MM.1S (cell line): ENCODE data around the gene NUP155.

Experiments used
- DNase-seq: peaks from one replicate; pipeline ENCODE4 v3.0.0-alpha.2; 2015
- H2AFZ ChIP-seq: fragments of 300-600 bp; sonication (generic); 2 replicates; pipeline ENCODE4 v1.6.0; 2016; ENCODE audit warnings: antibody characterized with exemption, low read length
- H3F3A ChIP-seq: fragments of 300-600 bp; sonication (generic); 2 replicates; pipeline ENCODE4 v1.6.1; 2016; ENCODE audit warnings: mild to moderate bottlenecking, antibody characterized with exemption, low read length, moderate library complexity, mixed read lengths; ENCODE audit not compliant: insufficient read depth
- H3K27ac ChIP-seq: fragments of 300-600 bp; sonication (generic); 2 replicates; pipeline ENCODE4 v1.5.1; 2016; ENCODE audit warnings: mild to moderate bottlenecking, low read length
- H3K27me3 ChIP-seq: fragments of 300-600 bp; sonication (generic); replicated peaks from 2 replicates; pipeline ENCODE4 v1.6.0; 2016; ENCODE audit warnings: low read length; ENCODE audit not compliant: insufficient read depth
- H3K36me3 ChIP-seq: fragments of 300-600 bp; sonication (generic); replicated peaks from 2 replicates; pipeline ENCODE4 v1.6.1; 2016; ENCODE audit warnings: mild to moderate bottlenecking, low read length, mixed read lengths; ENCODE audit not compliant: insufficient read depth
- H3K4me1 ChIP-seq: fragments of 300-600 bp; sonication (generic); 2 replicates; pipeline ENCODE4 v1.6.1; 2016; ENCODE audit warnings: low read length, mixed read lengths
- H3K4me2 ChIP-seq: fragments of 300-600 bp; sonication (generic); 2 replicates; pipeline ENCODE4 v1.6.0; 2016; ENCODE audit warnings: low read depth, low read length
- H3K4me3 ChIP-seq: fragments of 300-600 bp; sonication (generic); 2 replicates; pipeline ENCODE4 v1.5.1; 2016; ENCODE audit warnings: low read length, mixed read lengths
- H3K79me2 ChIP-seq: fragments of 300-600 bp; sonication (generic); 2 replicates; pipeline ENCODE4 v1.6.1; 2016; ENCODE audit warnings: mixed run types, low read length, mixed read lengths
- H3K9ac ChIP-seq: fragments of 300-600 bp; sonication (generic); 2 replicates; pipeline ENCODE4 v1.6.1; 2016; ENCODE audit warnings: low read length, mixed read lengths
- H3K9me2 ChIP-seq: fragments of 300-600 bp; sonication (generic); replicated peaks from 2 replicates; pipeline ENCODE4 v1.6.1; 2016; ENCODE audit warnings: mild to moderate bottlenecking, low read length, mixed read lengths; ENCODE audit not compliant: insufficient read depth
- H3K9me3 ChIP-seq: fragments of 300-600 bp; sonication (generic); replicated peaks from 2 replicates; pipeline ENCODE4 v1.6.1; 2016; ENCODE audit warnings: mild to moderate bottlenecking, low read length, mixed read lengths; ENCODE audit not compliant: insufficient read depth
- H4K20me1 ChIP-seq: fragments of 300-600 bp; sonication (generic); 2 replicates; pipeline ENCODE4 v1.6.1; 2016; ENCODE audit warnings: mild to moderate bottlenecking, low read length, moderate library complexity, mixed read lengths; ENCODE audit not compliant: insufficient read depth
- CTCF ChIP-seq: fragments of 300-600 bp; sonication (generic); IDR thresholded peaks from 2 replicates; pipeline ENCODE4 v1.5.1; 2016; ENCODE audit warnings: antibody characterized with exemption, low read length, mixed read lengths
- EZH2 ChIP-seq: fragments of 300-600 bp; sonication (generic); optimal IDR thresholded peaks from 2 replicates; pipeline ENCODE3; 2017; ENCODE audit warnings: low read depth, mild to moderate bottlenecking, antibody characterized with exemption, low read length, mixed read lengths
- EZH2phosphoT487 ChIP-seq: fragments of 300-600 bp; sonication (generic); IDR thresholded peaks from 2 replicates; pipeline ENCODE4 v1.6.1; 2018; ENCODE audit warnings: antibody characterized with exemption, low read length

Gene NUP155

GRCh38 chr5:37400501-37400900 lies 29.6 kb upstream of the NUP155 start:
- no peak for DNase-seq
- H3K36me3 ChIP-seq = no peaks in the 10 kb centered on the region

GRCh38 chr5:37396352-37396751 lies 25.4 kb upstream of the NUP155 start:
- Histone ChIP-seq H3K4me3 (no peak overlapping the region), H3K27me3 (no peaks in the 10 kb centered on the region), H3K27ac (no peak overlapping the region), H3K9me3 (no peaks in the 10 kb centered on the region), H3K4me2 (no peak overlapping the region), H3K9me2 (no peaks in the 10 kb centered on the region), H3K36me3 (peaks cover 3% of the 10 kb centered on the region; the same call in 1 of the 2 replicates), H3F3A (no peaks in the 10 kb centered on the region), H3K9ac (no peak overlapping the region), H3K79me2 (no peaks in the 10 kb centered on the region), H3K4me1 (no peaks in the 10 kb centered on the region), H2AFZ (no peak overlapping the region), H4K20me1 (no peaks in the 10 kb centered on the region)
- no peak for TF ChIP-seq CTCF
- no peak for TF ChIP-seq EZH2phosphoT487
- no peak for TF ChIP-seq EZH2
- DNase-seq = no peak

More at GRCh38 chr5:37400501-37400900, 29.6 kb upstream of the NUP155 start:
- Histone ChIP-seq H3K4me3 (no peak overlapping the region), H3K79me2 (no peaks in the 10 kb centered on the region), H3F3A (no peaks in the 10 kb centered on the region), H3K4me2 (no peak overlapping the region), H3K27ac (no peak overlapping the region), H3K4me1 (no peaks in the 10 kb centered on the region), H4K20me1 (no peaks in the 10 kb centered on the region), H3K9ac (no peak overlapping the region), H3K9me3 (no peaks in the 10 kb centered on the region), H3K9me2 (no peaks in the 10 kb centered on the region), H2AFZ (no peak overlapping the region), H3K27me3 (no peaks in the 10 kb centered on the region)
- TF ChIP-seq EZH2 (no peak), CTCF (no peak), EZH2phosphoT487 (no peak)

GRCh38 chr5:37391591-37391990 lies 20.7 kb upstream of the NUP155 start:
- TF ChIP-seq EZH2 = no peak
- no peak for TF ChIP-seq CTCF
- no peak for TF ChIP-seq EZH2phosphoT487
- Histone ChIP-seq H3K9ac (no peak overlapping the region), H3K36me3 (peaks cover 3% of the 10 kb centered on the region; the same call in 1 of the 2 replicates), H3K27me3 (no peaks in the 10 kb centered on the region), H3K79me2 (no peaks in the 10 kb centered on the region), H3K4me2 (no peak overlapping the region), H3K9me3 (no peaks in the 10 kb centered on the region), H3K4me1 (no peaks in the 10 kb centered on the region), H3F3A (no peaks in the 10 kb centered on the region), H3K4me3 (no peak overlapping the region), H3K27ac (no peak overlapping the region), H3K9me2 (no peaks in the 10 kb centered on the region), H2AFZ (no peak overlapping the region), H4K20me1 (no peaks in the 10 kb centered on the region)
- no peak for DNase-seq
